SW480 (cell line): ENCODE results near the gene CD58.
"Not testable (repeated sequence)": the region's sequence is repeated elsewhere in the genome, so short reads cannot be mapped to it uniquely, and the experiment has no call there.

ENCODE experiments used
- DNase-seq: peaks from one replicate; pipeline ENCODE4 v3.0.0-alpha.2; 2016; ENCODE audit warnings: low spot score

The CD58 gene

GRCh38 chr1:116569776-116570357 is 959 bp downstream of the CD58 start:
- DNase-seq = peak; percentile 62

GRCh38 chr1:116569381-116569670 is 1.5 kb downstream of the CD58 start:
- DNase-seq = no peak

DNA sequence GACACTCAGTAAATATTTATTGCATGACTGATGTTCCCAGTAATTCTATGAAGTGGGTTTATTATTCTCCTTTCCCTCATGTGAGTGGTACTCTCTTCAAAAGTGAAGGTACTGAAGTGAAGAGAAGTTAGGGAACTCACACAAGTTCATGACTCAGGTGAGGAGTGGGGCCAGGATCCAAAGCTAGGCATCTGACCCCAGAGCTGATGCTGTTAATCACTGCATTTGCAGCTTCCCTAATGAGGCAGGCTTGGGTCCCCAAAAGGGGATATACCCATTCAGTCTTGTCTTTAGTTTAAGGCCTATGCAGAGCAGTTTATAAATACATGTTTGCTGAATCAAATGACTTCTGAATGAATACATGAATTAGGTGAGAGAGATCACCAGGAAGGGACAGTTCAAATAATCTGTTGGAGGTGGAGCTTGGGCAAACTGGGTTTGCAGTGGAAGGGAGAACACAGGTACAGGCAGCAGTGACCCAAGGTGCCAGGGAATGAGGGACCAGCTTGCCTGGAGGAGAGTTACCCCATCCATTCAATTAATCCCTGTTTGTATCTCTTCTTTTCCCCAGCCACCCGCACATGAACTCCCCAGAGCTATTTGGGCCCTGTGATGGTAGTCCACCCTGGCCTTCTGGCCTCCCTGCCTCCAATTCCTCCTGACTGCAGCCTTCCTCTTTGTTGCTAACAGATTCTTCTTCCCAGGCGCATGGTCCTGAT is 2.0 kb downstream of the CD58 start:
- no peak for DNase-seq

- DNase-seq = no peak
Observed at GRCh38 chr1:116567790-116568661, 2.8 kb downstream of the CD58 start.

- DNase-seq = no peak
Observed at GRCh38 chr1:116565222-116565621, 5.6 kb downstream of the CD58 start.

DNA sequence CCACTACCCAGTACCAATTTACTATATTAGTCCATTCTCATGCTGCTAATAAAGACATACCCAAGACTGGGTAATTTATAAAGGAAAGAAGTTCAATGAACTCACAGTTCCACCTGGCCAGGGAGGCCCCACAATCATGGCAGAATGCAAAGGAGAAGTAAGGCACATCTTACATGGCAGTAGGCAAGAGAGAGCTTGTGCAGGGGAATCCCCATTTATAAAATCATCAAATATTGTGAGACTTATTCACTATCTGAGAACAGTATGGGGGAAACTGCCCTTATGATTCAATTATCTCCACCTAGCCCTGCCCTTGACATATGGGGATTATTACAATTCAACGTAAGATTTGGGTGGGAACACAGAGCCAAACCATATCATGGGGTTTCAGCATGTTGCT is 6.4 kb downstream of the CD58 start:
- no peak for DNase-seq

GRCh38 chr1:116562465-116562864 is 8.4 kb downstream of the CD58 start:
- not testable (repeated sequence) for DNase-seq

- no peak for DNase-seq
Observed at GRCh38 chr1:116561563-116561962, 9.3 kb downstream of the CD58 start.

DNA sequence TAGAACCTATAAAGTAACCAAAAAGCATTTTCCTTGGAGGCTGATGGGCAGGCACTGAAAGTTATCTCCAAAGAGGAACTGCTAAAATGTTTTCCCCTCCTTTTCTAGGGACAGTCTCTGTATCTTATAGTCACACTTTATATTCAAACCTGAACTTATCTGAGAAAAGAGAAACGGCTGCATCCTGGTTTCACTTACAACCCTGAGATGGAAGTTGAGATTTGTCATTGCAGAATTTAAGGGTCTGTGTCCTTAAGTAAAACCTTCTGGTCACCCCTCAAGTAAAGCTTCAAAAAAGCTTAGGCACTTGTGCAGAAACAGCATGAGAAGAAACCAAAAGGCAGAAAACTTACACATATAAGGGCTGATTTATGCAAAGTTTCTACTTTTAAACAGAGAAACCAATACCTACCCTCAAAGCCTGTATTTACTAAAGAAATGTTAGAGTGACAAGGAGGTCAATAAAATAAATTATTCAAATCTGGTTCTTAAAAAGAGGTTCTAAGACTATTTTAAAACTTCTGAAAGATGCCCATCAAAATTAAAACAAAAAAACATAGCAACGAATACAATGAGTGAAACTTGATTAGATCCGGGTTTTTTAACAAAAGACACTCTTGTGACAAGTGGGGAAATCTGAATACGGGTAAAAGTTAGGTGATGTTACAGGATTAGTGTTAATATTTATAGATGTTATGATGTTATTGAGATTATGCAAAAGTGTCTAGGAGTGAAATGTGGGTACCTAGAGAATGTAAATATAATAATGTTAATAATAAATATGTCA is 9.9 kb downstream of the CD58 start:
- no peak for DNase-seq

DNA sequence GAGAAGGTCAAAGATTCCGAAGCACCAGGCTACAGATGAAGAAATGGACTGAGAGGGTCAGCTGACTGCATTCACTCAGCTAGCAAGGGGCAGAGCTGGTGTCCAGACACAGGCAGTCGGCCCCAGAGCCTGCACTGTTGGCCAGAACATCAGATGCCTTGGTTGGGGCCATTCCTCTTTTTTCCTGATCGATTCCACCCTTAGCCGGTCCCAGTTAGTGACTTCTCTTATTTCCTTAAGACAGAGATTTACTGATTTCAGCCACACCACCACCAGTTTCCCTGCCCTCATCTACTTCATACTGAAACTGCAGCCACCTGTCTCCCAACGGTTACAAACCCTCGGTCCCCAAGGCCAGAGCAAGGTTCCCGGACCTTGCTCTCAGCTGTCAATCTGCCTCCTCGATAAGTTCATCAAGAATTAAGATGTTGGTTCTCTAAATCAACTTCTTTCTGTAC is 11.5 kb downstream of the CD58 start:
- DNase-seq = no peak

DNA sequence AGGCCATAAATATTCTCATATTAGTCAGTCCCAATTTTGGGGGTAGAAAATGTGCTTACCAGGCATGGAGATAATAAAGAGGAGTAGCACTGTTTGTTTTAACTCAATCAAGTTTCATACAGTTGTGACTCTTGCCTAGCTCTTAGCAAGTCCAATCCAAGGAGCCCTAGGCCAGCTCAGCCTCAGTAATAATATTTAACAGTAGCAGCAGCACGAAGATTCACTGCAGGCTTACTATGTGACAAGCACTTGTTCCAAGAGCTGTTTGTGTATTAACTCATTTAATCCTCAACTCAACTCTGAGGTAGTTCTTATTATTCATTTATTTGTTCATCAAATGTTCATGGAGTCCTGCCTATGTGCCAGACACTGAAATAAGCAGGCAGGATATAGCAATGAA is 12.3 kb downstream of the CD58 start:
- DNase-seq = no peak

- no peak for DNase-seq
Observed at GRCh38 chr1:116558140-116558549, 12.7 kb downstream of the CD58 start.

GRCh38 chr1:116557323-116557878 is 13.4 kb downstream of the CD58 start:
- DNase-seq = no peak

DNA sequence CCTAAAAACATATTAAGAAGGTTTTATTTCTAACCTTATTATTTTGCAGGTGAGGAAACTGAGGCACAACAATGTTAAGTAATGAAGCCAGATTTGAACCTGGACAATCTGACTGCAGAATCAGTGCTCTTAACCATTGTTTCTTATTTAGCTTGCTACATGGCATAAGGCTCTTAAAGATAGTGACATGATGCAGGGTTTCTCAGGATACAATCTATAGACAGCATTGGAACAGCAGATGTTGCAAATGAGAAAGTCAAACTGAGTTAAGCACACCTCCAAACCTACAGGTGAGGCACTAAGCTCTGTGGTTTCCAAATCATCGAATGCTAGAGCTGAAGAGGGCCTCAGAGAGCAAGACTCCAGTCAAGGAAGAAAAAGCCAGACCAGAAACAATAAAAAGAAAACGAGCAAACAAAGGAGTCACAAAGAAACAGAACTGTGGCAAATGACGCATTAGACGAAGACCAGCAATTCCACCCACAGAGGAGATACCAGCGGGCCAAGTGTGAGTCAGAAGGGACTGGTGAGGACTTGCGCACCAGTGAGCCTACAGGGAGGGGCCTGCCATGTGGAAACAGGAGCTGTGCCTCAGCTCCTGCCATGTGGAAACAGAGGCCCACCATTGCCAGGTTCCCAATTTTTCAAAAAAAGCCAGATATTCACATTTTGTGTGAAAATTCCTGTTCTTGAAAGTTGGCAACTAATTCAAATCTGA is 14.4 kb downstream of the CD58 start:
- DNase-seq = peak; percentile 50

DNA sequence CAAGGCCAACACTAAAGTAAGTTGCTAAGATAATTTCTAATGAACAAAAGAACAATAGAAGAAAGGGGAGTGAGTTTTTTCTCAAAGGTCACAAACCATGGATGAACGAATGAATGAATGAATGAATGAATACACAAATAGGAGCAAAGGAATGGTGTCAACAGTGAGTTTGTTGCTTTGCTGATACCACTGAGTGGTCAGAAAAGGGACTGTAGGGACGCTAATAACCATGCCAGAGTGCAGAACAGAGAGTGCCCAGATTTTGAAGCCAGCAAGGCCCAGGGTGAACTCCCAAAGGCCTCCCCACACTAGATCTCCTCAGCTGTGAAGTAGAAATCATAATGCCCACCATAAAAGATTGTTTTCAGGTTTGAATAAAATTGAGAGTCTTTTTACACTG is 15.9 kb downstream of the CD58 start:
- no peak for DNase-seq

GRCh38 chr1:116553386-116554115 is 17.3 kb downstream of the CD58 start:
- no peak for DNase-seq

GRCh38 chr1:116546354-116546977 is 24.4 kb downstream of the CD58 start:
- DNase-seq = no peak

- no peak for DNase-seq
Observed at GRCh38 chr1:116545359-116545705, 25.5 kb downstream of the CD58 start.

- no peak for DNase-seq
Observed at GRCh38 chr1:116544588-116545358, 26.1 kb downstream of the CD58 start.

DNA sequence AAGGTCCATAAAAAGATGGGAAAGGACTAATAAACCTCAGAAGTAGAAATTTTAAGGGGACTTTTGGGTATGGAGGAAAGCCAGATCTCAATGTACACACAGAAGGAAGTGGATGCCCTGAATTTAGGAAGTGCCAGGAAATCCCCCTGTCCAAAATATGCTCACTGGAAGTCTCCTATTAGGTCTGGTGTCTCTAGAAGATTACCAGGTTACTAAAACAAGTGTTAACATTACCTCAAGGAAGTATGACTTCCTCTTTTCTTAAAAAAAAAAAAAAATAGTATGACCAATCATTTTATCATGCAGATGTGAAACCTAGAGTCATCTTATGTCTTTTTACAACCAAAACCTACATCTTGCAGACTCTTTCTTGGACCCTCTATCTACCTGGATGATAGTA is 30.7 kb downstream of the CD58 start:
- no peak for DNase-seq
